Cerebellar nuclear complex (tissue), 1 donor: Measurements from ENCODE around the gene RHOT2.

Source experiments
- DNase-seq, 2 experiments: peaks; one replicate each; lab custom pipeline; 2025; lab: John Stamatoyannopoulos, UW

Gene RHOT2

GRCh38 chr16:715477-716199 is 47.7 kb downstream of the RHOT2 start:
- DNase-seq: no peak

- DNase-seq: no peak
Observed at GRCh38 chr16:716200-716568, 48.3 kb downstream of the RHOT2 start.

- no peak for DNase-seq
Observed at GRCh38 chr16:716768-717325, 48.9 kb downstream of the RHOT2 start.

- no peak for DNase-seq
Observed at GRCh38 chr16:717450-718245, 49.7 kb downstream of the RHOT2 start.

- no peak for DNase-seq
Observed at GRCh38 chr16:718389-718788, 50.5 kb downstream of the RHOT2 start.

GRCh38 chr16:718922-719321 is 51.0 kb downstream of the RHOT2 start:
- DNase-seq: no peak

GRCh38 chr16:719815-720446 is 52.0 kb downstream of the RHOT2 start:
- DNase-seq: no peak

- DNase-seq: no peak
Observed at GRCh38 chr16:720447-720989, 52.6 kb downstream of the RHOT2 start.

GRCh38 chr16:720990-721764 is 53.2 kb downstream of the RHOT2 start, which contains the start of gene ANTKMT:
Gene ANTKMT, plus strand, starts transcription at chr16:721146. Its CDS starts 129 bp downstream, at chr16:721275.
- DNase-seq: no peak

GRCh38 chr16:721765-722540 is 54.0 kb downstream of the RHOT2 start:
- DNase-seq: no peak

- no peak for DNase-seq
Observed at GRCh38 chr16:722835-723633, 55.1 kb downstream of the RHOT2 start.

- no peak for DNase-seq
Observed at GRCh38 chr16:723695-724094, 55.8 kb downstream of the RHOT2 start.
